ENCODE data around the gene TIGD3.

The TIGD3 gene

GRCh38 chr11:65404210-65404609, 49.7 kb downstream of the TIGD3 start:
- no peak for FAIRE-seq

GRCh38 chr11:65404638-65405339, 50.2 kb downstream of the TIGD3 start:
- FAIRE-seq (no peak), DNase-seq (ENCODE audit: insufficient read length, low spot score) (no peak)

More at GRCh38 chr11:65404210-65404609, 49.7 kb downstream of the TIGD3 start:
- DNase-seq (ENCODE audit: insufficient read length, low spot score): no peak

All from GM19239 (cell line).